Fibroblast of peridontal ligament (primary cell): ENCODE results near the gene CRACR2A.

Experiments
- DNase-seq: peaks from one replicate; pipeline ENCODE4 v3.0.0-alpha.2; 2010; ENCODE audit errors: extremely low read depth

Gene CRACR2A

GRCh38 chr12:3752741-3753486 lies at the start of gene CRACR2A:
CRACR2A (minus strand) TSS chr12:3753109; CDS start chr12:3696999, 56,110 bp downstream.
- peak; percentile 54 for DNase-seq

- DNase-seq = no peak
Observed at GRCh38 chr12:3797531-3798048, 44.7 kb upstream of the CRACR2A start.

- no peak for DNase-seq
Observed at GRCh38 chr12:3795492-3796133, 42.7 kb upstream of the CRACR2A start.

- peak; percentile 21 for DNase-seq
Observed at GRCh38 chr12:3795066-3795465, 42.2 kb upstream of the CRACR2A start.

- no peak for DNase-seq
Observed at GRCh38 chr12:3792623-3793288, 39.8 kb upstream of the CRACR2A start.

GRCh38 chr12:3791256-3791874 lies 38.5 kb upstream of the CRACR2A start:
- no peak for DNase-seq

- no peak for DNase-seq
Observed at GRCh38 chr12:3790642-3791041, 37.7 kb upstream of the CRACR2A start.

GRCh38 chr12:3789838-3790237 lies 36.9 kb upstream of the CRACR2A start:
- no peak for DNase-seq

- DNase-seq = peak; percentile 69
Observed at GRCh38 chr12:3777206-3777809, 24.4 kb upstream of the CRACR2A start.

GRCh38 chr12:3775385-3776035 lies 22.6 kb upstream of the CRACR2A start:
- no peak for DNase-seq

- DNase-seq = peak; percentile 7
Observed at GRCh38 chr12:3772380-3772779, 19.5 kb upstream of the CRACR2A start.

- no peak for DNase-seq
Observed at GRCh38 chr12:3771853-3772252, 18.9 kb upstream of the CRACR2A start.

GRCh38 chr12:3770891-3771290 lies 18.0 kb upstream of the CRACR2A start:
- DNase-seq = peak; percentile 85

GRCh38 chr12:3768911-3769447 lies 16.1 kb upstream of the CRACR2A start:
- DNase-seq = peak; percentile 28

- peak; percentile 29 for DNase-seq
Observed at GRCh38 chr12:3761116-3761735, 8.3 kb upstream of the CRACR2A start.

GRCh38 chr12:3759878-3760277 lies 7.0 kb upstream of the CRACR2A start:
- DNase-seq = no peak

GRCh38 chr12:3757261-3757660 lies 4.4 kb upstream of the CRACR2A start:
- DNase-seq = no peak

GRCh38 chr12:3755898-3756297 lies 3.0 kb upstream of the CRACR2A start:
- DNase-seq = no peak

- DNase-seq = peak; percentile 39
Observed at GRCh38 chr12:3753544-3754284, 805 bp upstream of the CRACR2A start.
